UCSD-AML1 (cell line): ENCODE results near the gene DIAPH1.

Source experiments
- DNase-seq: peaks from one replicate; lab custom pipeline; 2025; ENCODE audit not compliant: unreplicated experiment; lab: John Stamatoyannopoulos, UW

Gene DIAPH1

GRCh38 chr5:141508440-141508797, 110.4 kb downstream of the DIAPH1 start:
- DNase-seq: no peak

- DNase-seq: no peak
Observed at GRCh38 chr5:141507387-141508091, 111.3 kb downstream of the DIAPH1 start.

GRCh38 chr5:141506381-141507155, 112.2 kb downstream of the DIAPH1 start:
- DNase-seq: no peak

- DNase-seq: no peak
Observed at GRCh38 chr5:141504216-141504615, 114.6 kb downstream of the DIAPH1 start.

GRCh38 chr5:141503681-141504080, 115.1 kb downstream of the DIAPH1 start:
- DNase-seq: no peak

- no peak for DNase-seq
Observed at GRCh38 chr5:141501761-141502160, 117.0 kb downstream of the DIAPH1 start.

GRCh38 chr5:141496038-141496437, 122.8 kb downstream of the DIAPH1 start:
- DNase-seq: no peak

- DNase-seq: no peak
Observed at GRCh38 chr5:141495453-141495811, 123.4 kb downstream of the DIAPH1 start.

- DNase-seq: no peak
Observed at GRCh38 chr5:141494761-141495452, 123.9 kb downstream of the DIAPH1 start.

GRCh38 chr5:141493500-141494422, 125.0 kb downstream of the DIAPH1 start:
- DNase-seq: no peak

GRCh38 chr5:141492168-141492885, 126.5 kb downstream of the DIAPH1 start:
- DNase-seq: no peak

GRCh38 chr5:141491323-141492167, 127.3 kb downstream of the DIAPH1 start:
- DNase-seq: no peak

GRCh38 chr5:141490771-141491170, 128.0 kb downstream of the DIAPH1 start:
- no peak for DNase-seq

GRCh38 chr5:141490271-141490670, 128.5 kb downstream of the DIAPH1 start:
- no peak for DNase-seq

- no peak for DNase-seq
Observed at GRCh38 chr5:141489841-141490240, 129.0 kb downstream of the DIAPH1 start.

- no peak for DNase-seq
Observed at GRCh38 chr5:141488591-141489561, 129.9 kb downstream of the DIAPH1 start, which contains the start of gene PCDHGC5. Gene PCDHGC5, plus strand, starts transcription at chr5:141489081. Its CDS starts 160 bp downstream, at chr5:141489241.

GRCh38 chr5:141487131-141487530, 131.7 kb downstream of the DIAPH1 start:
- no peak for DNase-seq

GRCh38 chr5:141486091-141486490, 132.7 kb downstream of the DIAPH1 start:
- no peak for DNase-seq
